NT2/D1 (cell line): ENCODE results near the gene RGCC.

ENCODE experiments used
- SUZ12 ChIP-seq: IDR thresholded peaks from 2 replicates; pipeline ENCODE4 v1.6.1; 2011; ENCODE audit not compliant: insufficient read length, insufficient read depth; ENCODE audit errors: extremely low read depth
- YY1 ChIP-seq: IDR thresholded peaks from 2 replicates; pipeline ENCODE4 v1.6.1; 2011; ENCODE audit not compliant: insufficient read length, insufficient read depth
- ZNF274 ChIP-seq: IDR thresholded peaks from 2 replicates; pipeline ENCODE4 v1.6.1; 2011; ENCODE audit warnings: mild to moderate bottlenecking, low read depth, low read length

- TF ChIP-seq ZNF274 (no peak), SUZ12 (no peak), YY1 (no peak)
Observed at GRCh38 chr13:41457589-41458186, 338 bp downstream of the RGCC start.
